Ascending aorta (tissue), 2 donors: ENCODE results near the gene CDC14B. TPM values are rescaled to one million over a fixed set of nuclear protein-coding genes. Genes with fewer than 3 reads are reported as not detected.

Experiments used
- DNase-seq, 2 donors: peaks; one replicate each; pipeline ENCODE4 v3.0.0-alpha.2; 2019; ENCODE audit warnings: low spot score in 2 of 2
- H3K27ac ChIP-seq, 2 donors: fragments of 200-600 bp; sonication (generic); one replicate each; pipeline ENCODE4 v1.5.1; 2016 to 2017; ENCODE audit warnings: mild to moderate bottlenecking in 1 of 2
- H3K27me3 ChIP-seq: fragments of 200-600 bp; sonication (generic); one replicate; pipeline ENCODE4 v1.5.1; 2017
- H3K36me3 ChIP-seq, 2 donors: fragments of 200-600 bp; sonication (generic); one replicate each; pipeline ENCODE4 v1.5.1; 2016
- H3K4me1 ChIP-seq, 2 donors: fragments of 200-600 bp; sonication (generic); one replicate each; pipeline ENCODE4 v1.5.1; 2016 to 2017; ENCODE audit warnings: mild to moderate bottlenecking in 1 of 2
- H3K4me3 ChIP-seq, 2 donors: fragments of 200-600 bp; sonication (generic); one replicate each; pipeline ENCODE4 v1.5.1; 2016 to 2017; ENCODE audit warnings: mild to moderate bottlenecking in 1 of 2
- H3K9me3 ChIP-seq, 2 donors: fragments of 200-600 bp; sonication (generic); one replicate each; pipeline ENCODE4 v1.5.1; 2016
- intact Hi-C: fragments of 100-400 bp; cut with DNase I; formaldehyde crosslinking; loops from one replicate; pipeline ENCODE4 v1.15.1; 2023
- total RNA-seq: library from RNA; depleted of rRNA; stranded (reverse); fragments of >200 nt; gene quantifications from one replicate; pipeline ENCODE4 v1.1.0, GENCODE V29; 2016
- TF ChIP-seq, protein P1 (sequence below), 3 experiments: fragments of 200-600 bp in 2 of 3; fragments of 450-650 bp in 1 of 3; sonication (generic) in 2 of 3; IDR thresholded peaks; one replicate each; pipeline ENCODE4 v1.5.1; 2016 to 2019; ENCODE audit warnings: antibody characterized with exemption in 3 of 3, mild to moderate bottlenecking in 1 of 3, moderate library complexity in 1 of 3

CDC14B gene
- total RNA-seq, 1 donor from 2014 or later = 47.8 TPM

DNA sequence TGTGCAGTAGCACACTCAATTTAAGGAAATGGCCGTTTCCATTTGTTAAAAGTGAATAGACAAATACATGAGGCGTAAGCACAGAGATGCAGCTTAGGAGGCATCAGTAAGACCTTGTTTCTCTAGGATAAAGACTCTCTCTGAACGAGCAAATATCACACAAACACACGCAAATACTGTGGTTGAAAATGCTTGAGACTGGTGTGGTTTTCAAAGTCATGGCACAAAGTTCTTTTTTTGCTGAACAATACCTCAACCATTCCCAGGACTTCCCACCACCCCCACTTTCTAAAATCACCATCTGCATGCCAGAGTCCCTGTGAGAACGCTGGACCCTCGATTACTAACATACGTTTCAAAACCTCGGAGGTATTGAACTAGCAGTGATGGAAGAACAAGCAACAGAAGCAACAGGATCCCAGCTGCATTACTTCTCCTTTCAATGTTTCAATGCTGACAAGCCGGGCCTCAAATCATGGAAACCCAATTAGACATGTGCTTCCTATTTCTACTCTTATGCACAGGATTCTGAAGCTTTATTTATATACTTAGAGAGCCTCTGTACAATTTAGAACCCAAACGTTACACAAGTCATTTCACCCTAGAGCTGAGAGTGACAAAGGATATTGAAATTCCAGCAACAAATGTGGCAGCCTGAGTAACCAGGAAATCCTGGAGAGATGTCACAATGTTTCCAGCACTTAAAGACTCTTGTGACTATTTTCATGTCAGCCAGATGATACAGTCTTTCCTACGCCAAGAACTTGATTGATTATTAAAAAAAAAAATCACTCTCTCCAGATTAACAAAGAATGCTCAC lies 63.9 kb downstream of the CDC14B start:
- peak overlapping the region; percentile 92 to 96 for H3K27ac ChIP-seq
- peaks cover 10 to 57% of the 10 kb centered on the region in 2 donors for H3K4me1 ChIP-seq
- H3K36me3 ChIP-seq = peaks cover 0 to 5% of the 10 kb centered on the region in 2 donors
- no peak for DNase-seq
- H3K4me3 ChIP-seq = peak overlapping the region in 1 of 2 donors; percentile 35
- no peaks in the 10 kb centered on the region for H3K27me3 ChIP-seq
- intact Hi-C loops = loop anchor here (2.0 to 10.0 kb wide), 4 partner anchors 33 to 1051 kb away; no protein-coding TSS in a partner anchor
- H3K9me3 ChIP-seq = no peaks in the 10 kb centered on the region
- TF ChIP-seq, protein P1, sequence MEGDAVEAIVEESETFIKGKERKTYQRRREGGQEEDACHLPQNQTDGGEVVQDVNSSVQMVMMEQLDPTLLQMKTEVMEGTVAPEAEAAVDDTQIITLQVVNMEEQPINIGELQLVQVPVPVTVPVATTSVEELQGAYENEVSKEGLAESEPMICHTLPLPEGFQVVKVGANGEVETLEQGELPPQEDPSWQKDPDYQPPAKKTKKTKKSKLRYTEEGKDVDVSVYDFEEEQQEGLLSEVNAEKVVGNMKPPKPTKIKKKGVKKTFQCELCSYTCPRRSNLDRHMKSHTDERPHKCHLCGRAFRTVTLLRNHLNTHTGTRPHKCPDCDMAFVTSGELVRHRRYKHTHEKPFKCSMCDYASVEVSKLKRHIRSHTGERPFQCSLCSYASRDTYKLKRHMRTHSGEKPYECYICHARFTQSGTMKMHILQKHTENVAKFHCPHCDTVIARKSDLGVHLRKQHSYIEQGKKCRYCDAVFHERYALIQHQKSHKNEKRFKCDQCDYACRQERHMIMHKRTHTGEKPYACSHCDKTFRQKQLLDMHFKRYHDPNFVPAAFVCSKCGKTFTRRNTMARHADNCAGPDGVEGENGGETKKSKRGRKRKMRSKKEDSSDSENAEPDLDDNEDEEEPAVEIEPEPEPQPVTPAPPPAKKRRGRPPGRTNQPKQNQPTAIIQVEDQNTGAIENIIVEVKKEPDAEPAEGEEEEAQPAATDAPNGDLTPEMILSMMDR (IDR thresholded peaks at IDR 0.05) = no peak

GRCh38 chr9:96554801-96555566 lies 64.7 kb downstream of the CDC14B start:
- H3K4me1 ChIP-seq = peaks cover 8 to 55% of the 10 kb centered on the region in 2 donors
- intact Hi-C loops = loop anchor here (2.0 to 10.0 kb wide), 3 partner anchors 32 to 1050 kb away; no protein-coding TSS in a partner anchor
- peak overlapping the region; percentile 92 to 96 for H3K27ac ChIP-seq
- H3K36me3 ChIP-seq = peaks cover 0 to 8% of the 10 kb centered on the region in 2 donors
- no peak for DNase-seq
- TF ChIP-seq, protein P1 (IDR thresholded peaks at IDR 0.05) = no peak
- no peak overlapping the region for H3K4me3 ChIP-seq
- no peaks in the 10 kb centered on the region for H3K9me3 ChIP-seq
- no peaks in the 10 kb centered on the region for H3K27me3 ChIP-seq

DNA sequence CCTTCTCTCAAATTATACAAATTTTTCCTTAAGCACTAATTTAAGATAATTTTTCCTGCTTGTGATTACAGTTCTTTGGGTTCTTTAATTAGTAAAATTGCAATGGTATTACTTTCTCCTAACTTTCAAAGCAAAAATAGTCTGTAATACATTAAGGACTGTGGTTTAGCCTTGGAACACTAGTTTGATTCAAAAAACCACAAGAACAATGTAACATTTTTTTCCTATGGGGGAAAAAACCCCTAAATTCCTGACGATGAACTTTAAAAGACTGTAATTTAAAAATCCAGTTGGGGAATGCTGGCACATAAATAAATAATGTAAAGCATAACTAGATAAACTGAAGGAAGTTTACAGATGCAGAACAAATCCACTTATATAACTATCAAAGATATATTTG lies 65.3 kb downstream of the CDC14B start:
- TF ChIP-seq, protein P1 (IDR thresholded peaks at IDR 0.05) = no peak
- DNase-seq = no peak
- Histone ChIP-seq H3K4me3 (no peak overlapping the region), H3K9me3 (no peaks in the 10 kb centered on the region), H3K27ac (peak overlapping the region; percentile 92 to 96), H3K36me3 (peaks cover 0 to 9% of the 10 kb centered on the region in 2 donors), H3K4me1 (peaks cover 5 to 49% of the 10 kb centered on the region in 2 donors), H3K27me3 (no peaks in the 10 kb centered on the region)
- intact Hi-C loops = loop anchor here (2.0 to 10.0 kb wide), 2 partner anchors 32 to 1050 kb away; no protein-coding TSS in a partner anchor

DNA sequence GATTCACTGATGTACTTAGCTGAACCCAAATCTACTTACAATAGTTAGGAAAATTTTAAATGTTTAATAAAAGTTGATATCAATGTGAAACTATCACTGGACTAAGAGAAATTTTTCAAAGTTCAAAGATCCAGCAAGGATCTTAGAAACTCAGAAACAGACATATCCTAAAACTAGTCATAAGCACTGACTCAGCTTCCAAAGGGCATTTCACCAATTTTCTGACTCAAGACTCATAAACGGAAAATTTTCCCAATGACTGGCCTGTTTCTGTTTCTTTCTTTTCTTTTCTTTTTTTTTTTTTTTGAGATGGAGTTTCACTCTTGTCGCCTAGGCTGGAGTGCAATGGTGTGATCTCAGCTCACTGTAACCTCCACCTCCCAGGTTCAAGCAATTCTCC lies 66.6 kb downstream of the CDC14B start:
- no peaks in the 10 kb centered on the region for H3K9me3 ChIP-seq
- intact Hi-C loops = loop anchor here (10.0 kb wide), 1 partner anchor 1048 kb away; no protein-coding TSS in a partner anchor
- peak overlapping the region; percentile 9 to 11 for H3K4me3 ChIP-seq
- no peaks in the 10 kb centered on the region for H3K27me3 ChIP-seq
- peaks cover 0 to 15% of the 10 kb centered on the region in 2 donors for H3K36me3 ChIP-seq
- DNase-seq = no peak
- H3K27ac ChIP-seq = peak overlapping the region; percentile 92 to 96
- H3K4me1 ChIP-seq = peaks cover 5 to 44% of the 10 kb centered on the region in 2 donors
- TF ChIP-seq, protein P1 (IDR thresholded peaks at IDR 0.05) = no peak

DNA sequence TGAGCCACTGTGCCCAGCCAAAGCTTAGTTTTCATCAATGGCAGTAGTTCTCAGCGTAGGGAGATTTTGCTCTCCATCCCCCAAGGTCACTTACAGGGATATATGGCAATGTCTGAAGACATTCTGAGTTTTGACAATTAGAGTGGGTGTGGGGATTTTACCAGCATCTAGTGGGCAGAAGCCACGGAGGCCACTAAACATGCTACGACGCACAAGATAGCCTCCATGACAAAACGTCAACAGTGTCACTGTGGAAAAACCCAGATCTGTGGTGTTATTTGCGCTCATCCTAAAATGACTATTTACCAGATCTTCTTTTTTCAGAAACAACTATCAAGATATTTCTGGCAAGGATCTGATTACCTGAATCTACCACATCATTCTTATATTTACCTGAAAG lies 68.2 kb downstream of the CDC14B start:
- Histone ChIP-seq H3K9me3 (no peaks in the 10 kb centered on the region), H3K27me3 (no peaks in the 10 kb centered on the region), H3K4me1 (peaks cover 5 to 37% of the 10 kb centered on the region in 2 donors), H3K36me3 (peaks cover 0 to 18% of the 10 kb centered on the region in 2 donors), H3K27ac (no peak overlapping the region), H3K4me3 (no peak overlapping the region)
- TF ChIP-seq, protein P1 (IDR thresholded peaks at IDR 0.05) = no peak
- DNase-seq = no peak
- intact Hi-C loops = loop anchor here (10.0 kb wide), 1 partner anchor 1047 kb away; no protein-coding TSS in a partner anchor
